Ovary (tissue), 9 donors: ENCODE results near the gene ENTPD2. TPM values are rescaled to one million over a fixed set of nuclear protein-coding genes. Genes with fewer than 3 reads are reported as not detected.
A peak's percentile ranks its signal among the peaks of the same experiment; 100 is the strongest.

Source experiments
- DNase-seq, 5 donors: peaks; one replicate each; pipeline ENCODE4 v3.0.0-alpha.2; 2019 to 2020
- H3K27ac ChIP-seq, 2 donors: fragments of 200-600 bp; one replicate each; pipeline versions ENCODE4 v1.5.1 to v1.8.0; 2019 to 2022
- H3K27me3 ChIP-seq: fragments of 200-600 bp; one replicate; pipeline ENCODE4 v1.8.0; 2022
- H3K36me3 ChIP-seq: fragments of 200-600 bp; sonication (generic); one replicate; pipeline ENCODE4 v1.5.1; 2019
- H3K4me1 ChIP-seq: one replicate; pipeline ENCODE4 v1.8.1; 2013; ENCODE audit warnings: mild to moderate bottlenecking, moderate library complexity; ENCODE audit not compliant: insufficient read depth
- H3K4me3 ChIP-seq: fragments of 200-600 bp; sonication (generic); one replicate; pipeline ENCODE4 v1.5.1; 2017
- H3K9me3 ChIP-seq, 2 donors: fragments of 200-600 bp in 1 of 2; sonication (generic) in 1 of 2; one replicate each; pipeline versions ENCODE4 v1.5.1 to v1.8.1; 2013 to 2019; ENCODE audit warnings: mild to moderate bottlenecking in 1 of 2, moderate library complexity in 1 of 2
- EP300 ChIP-seq: sonication (generic); formaldehyde crosslinking; IDR thresholded peaks from one replicate; pipeline ENCODE4 v1.6.1; 2017; ENCODE audit warnings: antibody characterized with exemption
- POLR2A ChIP-seq: fragments of 450-650 bp; IDR thresholded peaks from one replicate; pipeline ENCODE4 v1.6.1; 2017; ENCODE audit warnings: antibody characterized with exemption, mild to moderate bottlenecking, moderate library complexity
- WGBS, 3 donors: extraction: QIAGEN DNeasy Blood & Tissue Kit in 1 of 3; methylation state at CpG; one replicate each; pipeline versions ENCODE4 v1.1.5 to v1.1.7; 2013 to 2017; 5-methylcytosine and 5-hydroxymethylcytosine counted together
- intact Hi-C, 4 donors: fragments of 100-400 bp; cut with DNase I; formaldehyde crosslinking; loops; one replicate each; pipeline versions ENCODE4 v1.11.0 to v1.15.1; 2022 to 2023
- polyA plus RNA-seq, 2 donors: library from polyadenylated mRNA; stranded (reverse); fragments of 200-250 nt in 1 of 2; fragments of 350-450 nt in 1 of 2; fragmentation: Illumina TruSeq in 1 of 2; extraction: RNeasy Lipid Tissue Mini Kit (QIAGEN cat#74804) in 1 of 2; gene quantifications; one replicate each; pipeline ENCODE4 v1.2.3, GENCODE V29; 2013 to 2014
- total RNA-seq, 7 donors: library from RNA; depleted of rRNA in 2 of 7; stranded (reverse); fragments of >200 nt in 2 of 7; fragmentation: NEBNext Ultra II Directional in 3 of 7; extraction: Animal tissue kit (Norgen Biotek cat#: 25700) in 3 of 7; gene quantifications; one replicate each; pipeline versions ENCODE4 v1.1.0 to v1.2.4, GENCODE V29; 2016 to 2023
- TF ChIP-seq, protein P1 (sequence below), 3 donors: fragments of 450-650 bp in 2 of 3; fragments of 200-600 bp in 1 of 3; IDR thresholded peaks; one replicate each; pipeline versions ENCODE4 v1.5.1 to v1.8.0; 2016 to 2022; ENCODE audit warnings: antibody characterized with exemption in 3 of 3, mild to moderate bottlenecking in 1 of 3
- donor health status: DM: no; HTN: no; CAD: no; lungs with moderate emphysema.
- donor health status: DM: no; HTN: no; CAD: no.
- donor health status: Bipolar disorder and iron deficiency.
- donor health status: DM: yes; HTN: yes; CAD: no.
- donor health status: DM: no; HTN: no; CAD: no.
- donor health status: DM: yes; HTN: yes; CAD: no.

The ENTPD2 gene
- total and polyA plus RNA-seq, 9 donors: 0.12 to 5.1 (median 0.87) TPM

- no peak overlapping the region for H3K27ac ChIP-seq
- peaks cover 7% of the 10 kb centered on the region for H3K4me1 ChIP-seq
- no peaks in the 10 kb centered on the region for H3K36me3 ChIP-seq
- no peaks in the 10 kb centered on the region for H3K27me3 ChIP-seq
- no peaks in the 10 kb centered on the region for H3K9me3 ChIP-seq
- TF ChIP-seq EP300: no peak
- no peak for TF ChIP-seq POLR2A
- TF ChIP-seq, protein P1, sequence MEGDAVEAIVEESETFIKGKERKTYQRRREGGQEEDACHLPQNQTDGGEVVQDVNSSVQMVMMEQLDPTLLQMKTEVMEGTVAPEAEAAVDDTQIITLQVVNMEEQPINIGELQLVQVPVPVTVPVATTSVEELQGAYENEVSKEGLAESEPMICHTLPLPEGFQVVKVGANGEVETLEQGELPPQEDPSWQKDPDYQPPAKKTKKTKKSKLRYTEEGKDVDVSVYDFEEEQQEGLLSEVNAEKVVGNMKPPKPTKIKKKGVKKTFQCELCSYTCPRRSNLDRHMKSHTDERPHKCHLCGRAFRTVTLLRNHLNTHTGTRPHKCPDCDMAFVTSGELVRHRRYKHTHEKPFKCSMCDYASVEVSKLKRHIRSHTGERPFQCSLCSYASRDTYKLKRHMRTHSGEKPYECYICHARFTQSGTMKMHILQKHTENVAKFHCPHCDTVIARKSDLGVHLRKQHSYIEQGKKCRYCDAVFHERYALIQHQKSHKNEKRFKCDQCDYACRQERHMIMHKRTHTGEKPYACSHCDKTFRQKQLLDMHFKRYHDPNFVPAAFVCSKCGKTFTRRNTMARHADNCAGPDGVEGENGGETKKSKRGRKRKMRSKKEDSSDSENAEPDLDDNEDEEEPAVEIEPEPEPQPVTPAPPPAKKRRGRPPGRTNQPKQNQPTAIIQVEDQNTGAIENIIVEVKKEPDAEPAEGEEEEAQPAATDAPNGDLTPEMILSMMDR (IDR thresholded peaks at IDR 0.05): no peak
- 41 to 53% (median 50%) methylated on average over 12 of the region's 12 CpGs for WGBS, 3 donors
- no peak overlapping the region for H3K4me3 ChIP-seq
- peak in 2 of 5 donors; percentile 55 to 56 for DNase-seq
- intact Hi-C loops: no loop called here
These were observed 29.6 kb upstream of the ENTPD2 start for GRCh38 chr9:137083394-137084004.

DNA sequence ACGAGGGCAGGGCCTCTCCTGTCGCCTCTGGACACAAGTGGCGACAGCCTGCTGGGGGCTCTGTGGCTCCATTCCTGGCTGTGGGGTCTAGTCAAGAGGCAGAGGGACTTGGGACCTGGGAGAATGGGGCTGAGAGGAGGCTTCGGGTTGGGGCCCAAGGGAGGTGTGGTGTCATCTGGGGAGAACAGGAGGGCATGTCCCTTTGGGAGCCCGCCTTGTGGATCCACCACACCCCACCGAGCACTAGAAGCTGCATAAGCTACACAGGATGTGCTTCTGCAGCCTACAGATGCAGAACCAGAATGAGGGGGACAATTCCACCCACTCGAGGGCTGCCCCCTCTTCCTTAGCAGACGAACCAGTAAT, 29.0 kb upstream of the ENTPD2 start:
- H3K9me3 ChIP-seq: no peaks in the 10 kb centered on the region
- TF ChIP-seq, protein P1 (IDR thresholded peaks at IDR 0.05): no peak
- TF ChIP-seq POLR2A (no peak), EP300 (no peak)
- intact Hi-C loops: no loop called here
- WGBS, 3 donors: 81 to 88% (median 81%) methylated on average over 8 of the region's 8 CpGs
- H3K27me3 ChIP-seq: no peaks in the 10 kb centered on the region
- no peak overlapping the region for H3K27ac ChIP-seq
- H3K4me3 ChIP-seq: no peak overlapping the region
- no peak for DNase-seq
- no peaks in the 10 kb centered on the region for H3K36me3 ChIP-seq
- H3K4me1 ChIP-seq: peaks cover 9% of the 10 kb centered on the region

GRCh38 chr9:137082222-137082924, 28.5 kb upstream of the ENTPD2 start:
- no peaks in the 10 kb centered on the region for H3K9me3 ChIP-seq
- H3K4me3 ChIP-seq: no peak overlapping the region
- H3K4me1 ChIP-seq: peaks cover 7% of the 10 kb centered on the region
- no peak for TF ChIP-seq EP300
- TF ChIP-seq, protein P1 (IDR thresholded peaks at IDR 0.05): no peak
- TF ChIP-seq POLR2A: no peak
- WGBS, 3 donors: 83 to 92% (median 89%) methylated on average over 16 of the region's 16 CpGs
- peak in 1 of 5 donors; percentile 30 for DNase-seq
- no peak overlapping the region for H3K27ac ChIP-seq
- no peaks in the 10 kb centered on the region for H3K27me3 ChIP-seq
- intact Hi-C loops: no loop called here
- H3K36me3 ChIP-seq: no peaks in the 10 kb centered on the region

DNA sequence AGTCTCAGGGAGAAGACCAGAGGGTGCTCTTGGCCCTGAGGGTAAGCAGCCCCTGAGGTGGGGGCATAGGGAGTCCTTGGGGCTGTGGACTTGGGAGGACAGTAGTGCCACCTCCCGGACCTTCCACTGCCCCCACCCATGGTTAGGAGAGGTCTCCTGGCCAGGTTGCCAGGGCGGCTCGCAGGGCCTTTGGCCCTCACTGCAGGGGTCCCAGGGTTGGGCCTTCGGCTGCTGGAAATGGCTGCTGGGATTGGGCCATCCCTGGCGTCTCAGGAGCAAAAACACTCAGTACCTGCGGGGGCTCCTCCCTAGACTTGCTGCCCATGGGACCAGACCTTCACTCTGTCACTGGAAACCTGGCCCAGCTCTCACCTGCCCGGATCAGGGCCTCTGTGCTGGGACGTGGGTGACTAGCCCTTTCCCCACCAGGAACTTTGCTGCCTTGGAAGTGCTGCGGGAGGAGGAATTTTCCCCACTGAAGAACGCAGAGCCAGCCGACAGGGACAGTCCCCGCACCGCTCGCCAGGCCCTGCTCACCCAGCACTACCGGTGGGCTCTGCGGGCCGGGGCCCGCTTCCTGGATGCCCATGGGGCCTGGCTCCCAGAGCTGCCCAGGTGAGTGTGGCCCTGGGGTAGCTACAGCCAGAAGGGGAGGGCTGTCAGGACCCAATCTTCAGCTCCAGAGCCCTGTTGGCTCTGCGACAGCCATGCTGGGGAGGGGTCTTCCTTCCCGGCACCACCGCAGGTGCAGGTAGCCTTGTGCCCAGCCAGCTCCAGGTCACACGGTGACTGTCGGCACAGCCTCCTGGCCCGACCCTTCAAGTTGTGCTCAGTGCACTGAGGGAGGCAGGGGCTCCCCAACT, 26.6 kb upstream of the ENTPD2 start:
- whole genome bisulfite sequencing, 3 donors: 91 to 93% (median 91%) methylated on average over 17 to 24 of the region's 24 CpGs
- intact Hi-C loops: no loop called here

More for the DNA sequence above, 26.6 kb upstream of the ENTPD2 start:
- H3K4me3 ChIP-seq: no peak overlapping the region
- no peak overlapping the region for H3K27ac ChIP-seq
- no peaks in the 10 kb centered on the region for H3K36me3 ChIP-seq
- TF ChIP-seq EP300: no peak
- no peak for TF ChIP-seq POLR2A
- TF ChIP-seq, protein P1 (IDR thresholded peaks at IDR 0.05): no peak
- H3K9me3 ChIP-seq: no peaks in the 10 kb centered on the region
- no peak for DNase-seq
- H3K4me1 ChIP-seq: peaks cover 5% of the 10 kb centered on the region
- H3K27me3 ChIP-seq: no peaks in the 10 kb centered on the region
